Measurements from ENCODE around the gene TRAPPC13. TPM values are rescaled to one million over a fixed set of nuclear protein-coding genes. Genes with fewer than 3 reads are reported as not detected.

TRAPPC13 gene
- total and polyA plus RNA-seq, 2 of the 4 experiments (the other 2 are of a cell fraction), result 10.1 to 17.2 TPM

- ATAC-seq (ENCODE audit: low read depth) (no peak), DNase-seq (no peak)
- CTCF ChIA-PET, result no interaction called here
- Histone ChIP-seq H3K14ac (replicated peaks; ENCODE audit: low read depth, low read length) (no peak overlapping the region), H3K9me3 (ENCODE audit: control insufficient read depth, insufficient read depth, low read length) (no peaks in the 10 kb centered on the region), H3K18ac (ENCODE audit: low read depth, low read length) (no peak overlapping the region), H2BK120ac (ENCODE audit: low read depth, low read length) (no peak overlapping the region), H3K79me1 (ENCODE audit: low read depth in 1 of 2, low read length in 2 of 2) (peaks cover 0 to 4% of the 10 kb centered on the region in 2 experiments; a peak in 3 of 4 replicates), H2AK9ac (replicated peaks; ENCODE audit: low read depth, low read length, poor library complexity) (no peak overlapping the region), H2BK20ac (ENCODE audit: low read depth, low read length) (no peak overlapping the region), H2AFZ (replicated peaks; ENCODE audit: low read length, poor library complexity) (no peak overlapping the region), H3K56ac (ENCODE audit: extremely low read depth, insufficient read depth, low read length) (no peak overlapping the region), H2BK5ac (ENCODE audit: low read depth, low read length, poor library complexity, severe bottlenecking) (no peak overlapping the region), H3K4me3 (ENCODE audit: insufficient read depth, low read depth, low read length) (no peak overlapping the region), H3K4ac (ENCODE audit: low read depth, low read length) (no peak overlapping the region), H3K9me1 (ENCODE audit: insufficient read depth, low read length) (peaks cover 4% of the 10 kb centered on the region), H4K91ac (ENCODE audit: insufficient read depth, low read depth, low read length) (no peak overlapping the region), H3K23ac (ENCODE audit: low read depth, low read length) (no peak overlapping the region), H3K4me1 (ENCODE audit: control insufficient read depth, insufficient read depth, low read length) (no peaks in the 10 kb centered on the region), H4K20me1 (ENCODE audit: insufficient read depth, low read length) (no peaks in the 10 kb centered on the region), H3K9ac (ENCODE audit: low read depth, low read length) (no peak overlapping the region), H4K5ac (ENCODE audit: low read depth, low read length) (no peak overlapping the region), H2BK15ac (ENCODE audit: low read depth, low read length) (no peak overlapping the region), H4K8ac (ENCODE audit: low read depth in 2 of 2, low read length in 2 of 2) (no peak overlapping the region), H2AK5ac (ENCODE audit: low read depth, low read length) (no peak overlapping the region), H3K27me3 (ENCODE audit: control insufficient read depth, insufficient read depth, low read length) (no peaks in the 10 kb centered on the region), H3K36me3 (ENCODE audit: control insufficient read depth, insufficient read depth, low read length) (peaks cover 5% of the 10 kb centered on the region; the same call in 1 of the 2 replicates), H3K27ac (ENCODE audit: insufficient read depth, low read length) (no peak overlapping the region), H3K4me2 (ENCODE audit: low read depth, low read length) (no peak overlapping the region)
- intact Hi-C loops (cut with micrococcal nuclease), result no loop called here
- WGBS, 2 experiments (ENCODE audit: extremely low coverage in 2 of 2, insufficient read length in 1 of 2), result 100% methylated on average over 2 of the region's 4 CpGs; no CpG with 5 or more reads in 1 of the 2 experiments
- TF ChIP-seq FOS (IDR thresholded peaks at IDR 0.05; ENCODE audit: low read depth, low read length) (no peak), RCOR1 (IDR thresholded peaks at IDR 0.05; ENCODE audit: insufficient replicate concordance, low read length) (no peak), BHLHE40 (IDR thresholded peaks at IDR 0.05; ENCODE audit: low read depth, low read length) (no peak), MXI1 (IDR thresholded peaks at IDR 0.05; ENCODE audit: borderline replicate concordance, low read depth, low read length) (no peak), RAD21 (IDR thresholded peaks at IDR 0.05; ENCODE audit: low read length) (no peak), CHD1 (IDR thresholded peaks at IDR 0.05; ENCODE audit: low read depth, low read length) (no peak), MAFK (IDR thresholded peaks at IDR 0.05; ENCODE audit: low read depth, low read length) (no peak)
- in situ Hi-C loops (cut with MboI; ENCODE audit: low sequenced_read_pairs), result no loop called here
- POLR2A ChIA-PET (ENCODE audit: unreplicated experiment), result no interaction called here
- BruUV-seq (replicated peaks), result no TSS peak
- dilution Hi-C loops (cut with HindIII; ENCODE audit: low sequenced_read_pairs, unreplicated experiment), result no loop called here
These were observed 71.1 kb downstream of the TRAPPC13 start for GRCh38 chr5:65695896-65696295.
